ENCODE results near the gene PCDHB11.
"Not testable (repeated sequence)": the region's sequence is repeated elsewhere in the genome, so short reads cannot be mapped to it uniquely, and the experiment has no call there.

PCDHB11 gene

GRCh38 chr5:141224844-141225243 is 25.4 kb downstream of the PCDHB11 start:
- DNase-seq = not testable (repeated sequence)
- in situ Hi-C loops (cut with MboI; ENCODE audit: low pct_unique_long_range_greater_than_20kb, low sequenced_read_pairs) = loop anchor here (25.0 kb wide), 1 partner anchor 337 kb away; no protein-coding TSS in a partner anchor

- DNase-seq; in situ Hi-C loops (cut with MboI; ENCODE audit: low pct_unique_long_range_greater_than_20kb, low sequenced_read_pairs): not testable (repeated sequence)
These were observed 26.0 kb downstream of the PCDHB11 start for GRCh38 chr5:141225421-141225820.

- in situ Hi-C loops (cut with MboI; ENCODE audit: low pct_unique_long_range_greater_than_20kb, low sequenced_read_pairs) = no loop called here
- DNase-seq = peak; percentile 28
These were observed 34.8 kb downstream of the PCDHB11 start for GRCh38 chr5:141234109-141234667.

- in situ Hi-C loops (cut with MboI; ENCODE audit: low pct_unique_long_range_greater_than_20kb, low sequenced_read_pairs); DNase-seq: not testable (repeated sequence)
These were observed 36.5 kb downstream of the PCDHB11 start for GRCh38 chr5:141235922-141236321.

- no peak for DNase-seq
- in situ Hi-C loops (cut with MboI; ENCODE audit: low pct_unique_long_range_greater_than_20kb, low sequenced_read_pairs) = no loop called here
These were observed 37.3 kb downstream of the PCDHB11 start for GRCh38 chr5:141236516-141237313.

- DNase-seq = no peak
- in situ Hi-C loops (cut with MboI; ENCODE audit: low pct_unique_long_range_greater_than_20kb, low sequenced_read_pairs) = no loop called here
These were observed 42.1 kb downstream of the PCDHB11 start for GRCh38 chr5:141241496-141241895.

- in situ Hi-C loops (cut with MboI; ENCODE audit: low pct_unique_long_range_greater_than_20kb, low sequenced_read_pairs) = no loop called here
These were observed 45.9 kb downstream of the PCDHB11 start, which contains the start of gene PCDHB15 for GRCh38 chr5:141245250-141245717. Gene PCDHB15, plus strand, starts transcription at chr5:141245395. Its CDS starts 184 bp downstream, at chr5:141245579.

GRCh38 chr5:141246971-141247370 is 47.5 kb downstream of the PCDHB11 start:
- DNase-seq; in situ Hi-C loops (cut with MboI; ENCODE audit: low pct_unique_long_range_greater_than_20kb, low sequenced_read_pairs): not testable (repeated sequence)

More at GRCh38 chr5:141245250-141245717, 45.9 kb downstream of the PCDHB11 start, which contains the start of gene PCDHB15:
- DNase-seq = peak; percentile 64

- DNase-seq; in situ Hi-C loops (cut with MboI; ENCODE audit: low pct_unique_long_range_greater_than_20kb, low sequenced_read_pairs): not testable (repeated sequence)
These were observed 48.0 kb downstream of the PCDHB11 start for GRCh38 chr5:141247434-141247833.

- no peak for DNase-seq
- in situ Hi-C loops (cut with MboI; ENCODE audit: low pct_unique_long_range_greater_than_20kb, low sequenced_read_pairs) = no loop called here
These were observed 51.1 kb downstream of the PCDHB11 start for GRCh38 chr5:141250576-141250975.
